Measurements from ENCODE around the gene TNIK.

GRCh38 chr3:171329746-171330145 lies 130.5 kb downstream of the TNIK start:
- TF ChIP-seq, protein P1, sequence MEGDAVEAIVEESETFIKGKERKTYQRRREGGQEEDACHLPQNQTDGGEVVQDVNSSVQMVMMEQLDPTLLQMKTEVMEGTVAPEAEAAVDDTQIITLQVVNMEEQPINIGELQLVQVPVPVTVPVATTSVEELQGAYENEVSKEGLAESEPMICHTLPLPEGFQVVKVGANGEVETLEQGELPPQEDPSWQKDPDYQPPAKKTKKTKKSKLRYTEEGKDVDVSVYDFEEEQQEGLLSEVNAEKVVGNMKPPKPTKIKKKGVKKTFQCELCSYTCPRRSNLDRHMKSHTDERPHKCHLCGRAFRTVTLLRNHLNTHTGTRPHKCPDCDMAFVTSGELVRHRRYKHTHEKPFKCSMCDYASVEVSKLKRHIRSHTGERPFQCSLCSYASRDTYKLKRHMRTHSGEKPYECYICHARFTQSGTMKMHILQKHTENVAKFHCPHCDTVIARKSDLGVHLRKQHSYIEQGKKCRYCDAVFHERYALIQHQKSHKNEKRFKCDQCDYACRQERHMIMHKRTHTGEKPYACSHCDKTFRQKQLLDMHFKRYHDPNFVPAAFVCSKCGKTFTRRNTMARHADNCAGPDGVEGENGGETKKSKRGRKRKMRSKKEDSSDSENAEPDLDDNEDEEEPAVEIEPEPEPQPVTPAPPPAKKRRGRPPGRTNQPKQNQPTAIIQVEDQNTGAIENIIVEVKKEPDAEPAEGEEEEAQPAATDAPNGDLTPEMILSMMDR (IDR thresholded peaks at IDR 0.05), result no peak
- no peak for TF ChIP-seq POLR2AphosphoS5 (IDR thresholded peaks at IDR 0.05)
- TF ChIP-seq POLR2A (IDR thresholded peaks at IDR 0.05), result no peak
- TF ChIP-seq EP300 (IDR thresholded peaks at IDR 0.05), result no peak

Data from upper lobe of left lung (tissue), 4 donors.